ENCODE measurements around the gene TROAP. TPM values are rescaled to one million over a fixed set of nuclear protein-coding genes. Genes with fewer than 3 reads are reported as not detected.

The TROAP gene
- total and polyA plus RNA-seq, 9 of the 15 experiments (the other 6 are each of a cell fraction or from before 2014, with no cell fraction given) = 46.4 to 171 (median 59.8) TPM

DNA sequence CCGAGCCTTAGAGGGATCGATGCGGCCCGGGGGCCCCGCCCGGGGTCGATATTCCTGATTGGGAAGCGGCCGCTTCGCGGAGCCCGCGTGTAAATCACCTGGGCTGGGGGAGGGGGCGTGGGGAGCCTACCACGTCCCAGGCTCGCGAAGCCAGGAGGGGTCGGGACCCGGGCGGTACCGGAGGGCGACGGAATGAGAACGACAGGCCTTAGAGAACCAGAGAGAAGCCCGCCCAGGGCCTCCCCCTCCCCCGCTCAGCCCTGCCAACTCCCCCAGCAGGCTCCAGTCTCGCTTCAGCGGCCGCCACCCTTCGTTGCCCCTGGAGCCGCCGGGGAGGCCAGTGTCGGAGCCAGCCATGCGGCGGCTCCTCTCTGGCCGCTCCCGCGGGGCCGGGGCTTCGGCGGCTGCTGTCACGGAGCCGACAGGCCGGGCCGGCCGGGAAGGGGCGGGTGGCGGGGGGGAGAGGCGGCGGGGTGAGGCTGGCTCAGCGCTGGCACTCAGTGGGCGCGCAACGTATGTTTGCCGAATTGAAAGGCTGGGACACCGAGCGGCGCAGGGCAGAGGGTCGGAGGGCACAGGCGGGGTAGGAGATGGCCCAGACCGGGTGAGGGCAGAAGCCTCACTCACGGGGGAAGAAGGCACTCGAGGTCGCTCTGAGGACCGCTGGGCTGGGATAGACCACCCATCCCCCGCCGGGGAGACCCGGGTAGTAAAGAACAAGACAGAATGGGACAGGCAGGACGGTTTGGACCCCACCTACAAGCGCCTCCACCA, 22.2 kb downstream of the TROAP start:
- Histone ChIP-seq H3K36me3 (ENCODE audit: control insufficient read depth, insufficient read depth, low read length) (no peaks in the 10 kb centered on the region), H3K79me2 (ENCODE audit: control insufficient read depth, insufficient read depth, low read length) (no peaks in the 10 kb centered on the region), H3K4me1 (replicated peaks in 1 of 2; ENCODE audit: control insufficient read depth in 2 of 2, insufficient read depth in 2 of 2, low read length in 2 of 2) (peaks cover 23 to 52% of the 10 kb centered on the region in 2 experiments), H3K9ac (ENCODE audit: insufficient read depth in 1 of 2, low read depth in 2 of 2, low read length in 2 of 2) (0 out of 4 replicates have a peak overlapping the region, but pooled peaks of 1 of the 2 experiments have one; percentile 13), H3K27me3 (ENCODE audit: control insufficient read depth in 2 of 2, insufficient read depth in 2 of 2, low read length in 2 of 2) (peaks cover 27 to 37% of the 10 kb centered on the region in 2 experiments; a peak in 4 of 5 replicates), H3K9me1 (ENCODE audit: control insufficient read depth, insufficient read depth, low read length) (no peaks in the 10 kb centered on the region), H3K4me3 (no peak overlapping the region), H2AFZ (ENCODE audit: low read depth, low read length) (no peak overlapping the region), H4K20me1 (replicated peaks; ENCODE audit: control insufficient read depth, insufficient read depth, low read length) (peaks cover 5% of the 10 kb centered on the region; the same call in 1 of the 2 replicates), H3K27ac (ENCODE audit: extremely low read depth, low read depth, low read length) (no peak overlapping the region), H3K9me3 (replicated peaks; ENCODE audit: control insufficient read depth, insufficient read depth, low read depth, low read length) (no peaks in the 10 kb centered on the region), H3K4me2 (ENCODE audit: insufficient read depth, low read length) (no peak overlapping the region)
- DNase-seq (ENCODE audit: extremely low read depth in 1 of 4, low spot score in 3 of 4) (no peak), FAIRE-seq (no peak), ATAC-seq (no peak)
- 21% methylated on average over 25 of the region's 70 CpGs for WGBS (ENCODE audit: insufficient coverage, low coverage, missing lambda C conversion rate)
- intact Hi-C loops (cut with micrococcal nuclease) (loop anchor here (10.0 kb wide), 2 partner anchors 280 to 370 kb away; partner anchors contain the start of genes KMT2D, RHEBL1, WNT1 and WNT10B), in situ Hi-C loops (cut with MboI) (no loop called here)
- ChIA-PET CTCF (ENCODE audit: low intra/inter-chr PET ratio) (no interaction called here), POLR2A (no interaction called here)
- BruUV-seq (replicated peaks) = no TSS peak
- TF ChIP-seq YY1 (IDR thresholded peaks at IDR 0.05; ENCODE audit: borderline replicate concordance in 1 of 3, control insufficient read depth in 1 of 3, extremely low read depth in 1 of 3, insufficient read depth in 3 of 3, insufficient read length in 1 of 3, insufficient replicate concordance in 2 of 3, low read depth in 1 of 3, low read length in 2 of 3) = no peak
- TF ChIP-seq, protein P1, sequence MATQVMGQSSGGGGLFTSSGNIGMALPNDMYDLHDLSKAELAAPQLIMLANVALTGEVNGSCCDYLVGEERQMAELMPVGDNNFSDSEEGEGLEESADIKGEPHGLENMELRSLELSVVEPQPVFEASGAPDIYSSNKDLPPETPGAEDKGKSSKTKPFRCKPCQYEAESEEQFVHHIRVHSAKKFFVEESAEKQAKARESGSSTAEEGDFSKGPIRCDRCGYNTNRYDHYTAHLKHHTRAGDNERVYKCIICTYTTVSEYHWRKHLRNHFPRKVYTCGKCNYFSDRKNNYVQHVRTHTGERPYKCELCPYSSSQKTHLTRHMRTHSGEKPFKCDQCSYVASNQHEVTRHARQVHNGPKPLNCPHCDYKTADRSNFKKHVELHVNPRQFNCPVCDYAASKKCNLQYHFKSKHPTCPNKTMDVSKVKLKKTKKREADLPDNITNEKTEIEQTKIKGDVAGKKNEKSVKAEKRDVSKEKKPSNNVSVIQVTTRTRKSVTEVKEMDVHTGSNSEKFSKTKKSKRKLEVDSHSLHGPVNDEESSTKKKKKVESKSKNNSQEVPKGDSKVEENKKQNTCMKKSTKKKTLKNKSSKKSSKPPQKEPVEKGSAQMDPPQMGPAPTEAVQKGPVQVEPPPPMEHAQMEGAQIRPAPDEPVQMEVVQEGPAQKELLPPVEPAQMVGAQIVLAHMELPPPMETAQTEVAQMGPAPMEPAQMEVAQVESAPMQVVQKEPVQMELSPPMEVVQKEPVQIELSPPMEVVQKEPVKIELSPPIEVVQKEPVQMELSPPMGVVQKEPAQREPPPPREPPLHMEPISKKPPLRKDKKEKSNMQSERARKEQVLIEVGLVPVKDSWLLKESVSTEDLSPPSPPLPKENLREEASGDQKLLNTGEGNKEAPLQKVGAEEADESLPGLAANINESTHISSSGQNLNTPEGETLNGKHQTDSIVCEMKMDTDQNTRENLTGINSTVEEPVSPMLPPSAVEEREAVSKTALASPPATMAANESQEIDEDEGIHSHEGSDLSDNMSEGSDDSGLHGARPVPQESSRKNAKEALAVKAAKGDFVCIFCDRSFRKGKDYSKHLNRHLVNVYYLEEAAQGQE (IDR thresholded peaks at IDR 0.05; ENCODE audit: borderline replicate concordance) = no peak
- TF ChIP-seq, protein P1 (CRISPR knock-in tag; IDR thresholded peaks at IDR 0.05; ENCODE audit: low read depth) = no peak
- no peak for TF ChIP-seq BCL6 (CRISPR knock-in tag; IDR thresholded peaks at IDR 0.05)
- TF ChIP-seq MAFG (tag; conservative IDR thresholded peaks at IDR 0.05) = no peak
- no peak for TF ChIP-seq MXI1 (IDR thresholded peaks at IDR 0.05; ENCODE audit: low read depth, low read length)
- TF ChIP-seq FOSL1 (tag; conservative IDR thresholded peaks at IDR 0.05) = no peak
- TF ChIP-seq BRCA1 (IDR thresholded peaks at IDR 0.05) = no peak
- TF ChIP-seq BRCA1 (CRISPR knock-in tag; IDR thresholded peaks at IDR 0.05) = no peak
- TF ChIP-seq SPI1 (IDR thresholded peaks at IDR 0.05; ENCODE audit: borderline replicate concordance, low read depth, low read length) = no peak
- no peak for TF ChIP-seq GABPB2 (CRISPR knock-in tag; conservative IDR thresholded peaks at IDR 0.05)
- TF ChIP-seq, protein P2, sequence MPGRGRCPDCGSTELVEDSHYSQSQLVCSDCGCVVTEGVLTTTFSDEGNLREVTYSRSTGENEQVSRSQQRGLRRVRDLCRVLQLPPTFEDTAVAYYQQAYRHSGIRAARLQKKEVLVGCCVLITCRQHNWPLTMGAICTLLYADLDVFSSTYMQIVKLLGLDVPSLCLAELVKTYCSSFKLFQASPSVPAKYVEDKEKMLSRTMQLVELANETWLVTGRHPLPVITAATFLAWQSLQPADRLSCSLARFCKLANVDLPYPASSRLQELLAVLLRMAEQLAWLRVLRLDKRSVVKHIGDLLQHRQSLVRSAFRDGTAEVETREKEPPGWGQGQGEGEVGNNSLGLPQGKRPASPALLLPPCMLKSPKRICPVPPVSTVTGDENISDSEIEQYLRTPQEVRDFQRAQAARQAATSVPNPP (IDR thresholded peaks at IDR 0.05; ENCODE audit: borderline replicate concordance, insufficient read depth, insufficient read length) = no peak

Data from K562 (cell line).